NK-92 (cell line): ENCODE measurements around the gene LY9.
"Not testable (repeated sequence)": the region's sequence is repeated elsewhere in the genome, so short reads cannot be mapped to it uniquely, and the experiment has no call there.

ENCODE experiments used
- DNase-seq: peaks from one replicate; lab custom pipeline; 2025; ENCODE audit not compliant: unreplicated experiment; lab: John Stamatoyannopoulos, UW

The LY9 gene

DNA sequence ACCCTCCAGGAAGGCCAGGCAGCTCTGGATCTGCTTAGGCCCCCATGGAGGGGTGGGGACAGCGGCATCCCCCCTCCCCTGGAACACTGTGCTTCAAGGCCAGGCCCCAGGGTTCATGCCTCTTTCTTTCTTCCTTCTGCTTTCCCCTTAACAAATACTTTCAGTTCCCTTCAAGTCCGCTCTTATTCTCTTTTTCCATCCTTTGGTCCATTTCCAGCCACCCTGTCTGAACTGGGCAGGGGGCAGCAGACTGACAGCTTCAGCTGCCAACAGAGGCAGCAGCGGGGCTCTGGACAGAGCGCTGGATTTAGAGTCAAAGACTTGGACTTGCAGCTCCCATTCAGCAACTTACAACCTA is 67.8 kb downstream of the LY9 start:
- no peak for DNase-seq

- no peak for DNase-seq
Observed at GRCh38 chr1:160864173-160864572, 68.2 kb downstream of the LY9 start.

GRCh38 chr1:160865337-160865736 is 69.4 kb downstream of the LY9 start:
- DNase-seq, result no peak

GRCh38 chr1:160866001-160866694 is 70.2 kb downstream of the LY9 start:
- DNase-seq, result no peak

GRCh38 chr1:160866695-160867260 is 70.8 kb downstream of the LY9 start:
- no peak for DNase-seq

- not testable (repeated sequence) for DNase-seq
Observed at GRCh38 chr1:160867651-160868050, 71.7 kb downstream of the LY9 start.

DNA sequence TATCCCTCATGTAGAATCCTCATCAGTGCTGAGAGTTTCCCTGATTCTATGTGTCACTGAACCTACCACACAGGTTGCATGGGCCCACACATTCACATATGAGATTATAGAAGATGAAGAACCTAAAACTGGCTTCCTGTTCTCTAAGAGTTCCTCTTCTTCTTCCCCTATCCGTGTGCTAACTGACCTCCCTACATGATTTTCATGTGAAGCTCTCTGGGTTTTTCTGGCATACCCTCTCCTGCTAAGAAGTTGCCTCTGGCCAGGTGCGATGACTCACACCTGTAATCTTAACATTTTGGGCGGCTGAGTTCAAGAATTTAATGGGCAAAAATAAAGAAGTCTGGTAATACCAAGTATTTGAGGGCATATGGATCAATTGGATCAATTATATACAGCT is 72.2 kb downstream of the LY9 start:
- DNase-seq, result no peak

DNA sequence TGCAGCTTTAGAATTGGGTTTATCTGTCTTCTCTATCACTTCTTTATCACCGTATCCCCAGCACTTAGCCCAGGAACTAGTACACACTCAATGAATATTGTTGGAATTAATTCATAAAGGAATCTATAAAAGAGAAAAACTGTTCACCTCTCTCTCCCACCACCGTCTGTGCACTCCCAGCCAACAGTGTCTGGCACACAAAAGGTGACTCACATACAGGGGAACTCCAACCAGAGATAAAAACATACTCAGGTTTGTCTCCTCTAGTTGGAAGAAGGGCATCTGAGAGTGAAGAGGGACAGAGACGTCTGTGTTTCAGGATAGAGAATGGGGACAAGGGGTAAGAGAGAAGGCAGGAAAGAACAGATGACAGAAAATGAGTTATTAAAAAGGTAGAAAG is 79.0 kb downstream of the LY9 start:
- DNase-seq, result no peak

GRCh38 chr1:160875591-160875990 is 79.6 kb downstream of the LY9 start:
- not testable (repeated sequence) for DNase-seq

DNA sequence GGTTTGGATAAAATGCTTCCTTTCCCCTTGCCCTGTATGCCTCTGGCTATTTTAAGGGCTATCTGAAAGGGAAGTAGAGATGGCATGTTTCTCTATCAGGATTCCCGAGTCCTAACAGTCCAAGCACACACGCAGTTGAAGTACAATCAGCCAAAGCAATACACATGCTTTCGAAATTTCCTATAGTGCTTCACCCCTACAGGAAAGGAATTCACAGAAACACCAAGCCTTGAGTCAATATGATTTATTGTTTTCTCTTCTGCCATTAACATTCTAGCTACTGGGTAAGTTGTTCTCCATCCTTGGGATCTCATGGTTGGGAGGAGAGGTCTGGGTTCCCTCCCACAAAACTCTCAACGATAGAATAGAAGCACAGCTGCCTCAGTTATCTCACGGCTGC is 80.3 kb downstream of the LY9 start:
- no peak for DNase-seq

- no peak for DNase-seq
Observed at GRCh38 chr1:160877221-160877620, 81.2 kb downstream of the LY9 start.
